HCT116 (cell line): Measurements from ENCODE around the gene SLCO1A2. TPM values are rescaled to one million over a fixed set of nuclear protein-coding genes. Genes with fewer than 3 reads are reported as not detected.

Source experiments
- ATAC-seq: fragments of 200-7000 bp; cut with Tn5 transposase; 2 replicates; pipeline ENCODE4 v1.9.1; 2020; ENCODE audit warnings: mild to moderate bottlenecking, moderate library complexity
- BruUV-seq: library from RNA; stranded (reverse); fragments of 400-500 nt; replicated peaks from 2 replicates; lab custom pipeline; 2021; lab: Mats Ljungman, UMichigan
- CTCF ChIA-PET: fragments of 300-600 bp; sonication (Branson Sonifier 250); formaldehyde crosslinking; loops from one replicate; lab custom pipeline; 2021; ENCODE audit warnings: antibody characterized with exemption; lab: Charles Lee
- POLR2A ChIA-PET: fragments of 300-600, 350-600 bp; sonication (Branson Sonifier 250); formaldehyde crosslinking; loops from one replicate; lab custom pipeline; 2021; ENCODE audit warnings: antibody characterized with exemption; lab: Charles Lee
- RAD21 ChIA-PET, 2 experiments: fragments of 300-600 bp; sonication (Branson Sonifier 250); formaldehyde crosslinking; loops; one replicate each; lab custom pipeline; 2023; ENCODE audit warnings: low total read pairs in 2 of 2; ENCODE audit not compliant: uncharacterized antibody in 2 of 2, unreplicated experiment in 2 of 2, low non-redundant PET in 1 of 2; lab: Charles Lee
- DNase-seq: peaks from one replicate; pipeline ENCODE4 v3.0.0-alpha.2; 2010; ENCODE audit warnings: low read depth, low spot score
- H2AFZ ChIP-seq: fragments of 200-600 bp; shearing (Covaris generic), sonication (generic); 2 replicates; pipeline ENCODE4 v1.6.1; 2017; ENCODE audit warnings: low read depth, mixed run types, mixed read lengths, antibody characterized with exemption, low read length; ENCODE audit not compliant: poor library complexity, severe bottlenecking
- H3K27ac ChIP-seq: 2 replicates; pipeline ENCODE4 v1.5.1; 2012; ENCODE audit warnings: low read depth, low read length
- H3K27me3 ChIP-seq: fragments of 200-600 bp; sonication (generic); 2 replicates; pipeline ENCODE4 v1.6.1; 2016; ENCODE audit warnings: mixed run types, low read length, mixed read lengths; ENCODE audit not compliant: insufficient read depth
- H3K36me3 ChIP-seq, 2 experiments: fragments of 200-500 bp in 1 of 2; fragments of 200-600 bp in 1 of 2; sonication (Bioruptor generic) in 1 of 2; sonication (generic) in 1 of 2; 2 replicates each; pipeline versions ENCODE4 v1.5.1 to v1.6.1; 2014 to 2016; ENCODE audit warnings: low read length in 2 of 2, inconsistent platforms in 1 of 2, mixed read lengths in 1 of 2, mixed run types in 1 of 2; ENCODE audit not compliant: insufficient read depth in 2 of 2, control insufficient read depth in 1 of 2
- H3K4me1 ChIP-seq, 2 experiments: fragments of 200-600 bp in 1 of 2; sonication (generic) in 1 of 2; 2 replicates each; pipeline versions ENCODE4 v1.5.1 to v1.6.1; 2012 to 2017; ENCODE audit warnings: low read length in 2 of 2, inconsistent platforms in 1 of 2, mild to moderate bottlenecking in 1 of 2, mixed read lengths in 1 of 2, mixed run types in 1 of 2, moderate library complexity in 1 of 2; ENCODE audit not compliant: insufficient read depth in 2 of 2, control insufficient read depth in 1 of 2
- H3K4me2 ChIP-seq: fragments of 200-600 bp; sonication (generic); 2 replicates; pipeline ENCODE4 v1.6.1; 2017; ENCODE audit warnings: mixed run types, low read length, mixed read lengths
- H3K4me3 ChIP-seq, 2 experiments: fragments of 200-600 bp in 1 of 2; sonication (generic) in 1 of 2; replicated peaks in 1 of 2; 2 replicates each; pipeline ENCODE4 v1.5.1; 2011 to 2016; ENCODE audit warnings: low read length in 2 of 2, control low read depth in 1 of 2, low read depth in 1 of 2, mild to moderate bottlenecking in 1 of 2, mixed read lengths in 1 of 2, mixed run types in 1 of 2
- H3K79me2 ChIP-seq: fragments of 200-600 bp; sonication (generic); 2 replicates; pipeline ENCODE4 v1.6.1; 2017; ENCODE audit warnings: mild to moderate bottlenecking, mixed run types, low read length, moderate library complexity, mixed read lengths; ENCODE audit not compliant: insufficient read depth
- H3K9ac ChIP-seq: fragments of 200-600 bp; sonication (generic); 2 replicates; pipeline ENCODE4 v1.6.1; 2016; ENCODE audit warnings: low read length, mixed read lengths
- H3K9me2 ChIP-seq: fragments of 200-600 bp; sonication (generic), shearing (Covaris generic); 2 replicates; pipeline ENCODE4 v1.6.1; 2017; ENCODE audit warnings: mixed run types, mild to moderate bottlenecking, moderate library complexity; ENCODE audit not compliant: insufficient read depth
- H3K9me3 ChIP-seq, 2 experiments: fragments of 200-500 bp in 1 of 2; fragments of 200-600 bp in 1 of 2; sonication (Bioruptor generic) in 1 of 2; sonication (generic) in 1 of 2; 2 replicates each; pipeline ENCODE4 v1.6.1; 2014 to 2017; ENCODE audit warnings: low read length in 2 of 2, mixed read lengths in 2 of 2, inconsistent platforms in 1 of 2, low read depth in 1 of 2, mild to moderate bottlenecking in 1 of 2, mixed run types in 1 of 2, moderate library complexity in 1 of 2; ENCODE audit not compliant: control insufficient read depth in 1 of 2, insufficient read depth in 1 of 2
- H4K20me1 ChIP-seq: fragments of 200-600 bp; sonication (generic), shearing (Covaris generic); 2 replicates; pipeline ENCODE4 v1.6.1; 2017; ENCODE audit warnings: mixed run types, mild to moderate bottlenecking, moderate library complexity; ENCODE audit not compliant: insufficient read depth
- CBX3 ChIP-seq: IDR thresholded peaks from 2 replicates; pipeline ENCODE4 v1.6.1; 2012; ENCODE audit warnings: low read depth
- EZH2 ChIP-seq: fragments of 200-600 bp; sonication (generic); IDR thresholded peaks from 2 replicates; pipeline ENCODE4 v1.6.1; 2017; ENCODE audit warnings: antibody characterized with exemption, mixed run types
- EZH2phosphoT487 ChIP-seq: fragments of 200-600 bp; IDR thresholded peaks from 2 replicates; pipeline ENCODE4 v1.6.1; 2018; ENCODE audit warnings: antibody characterized with exemption, borderline replicate concordance
- FOSL1 ChIP-seq: IDR thresholded peaks from 2 replicates; pipeline ENCODE4 v1.6.1; 2012; ENCODE audit warnings: low read depth
- POLR2A ChIP-seq: IDR thresholded peaks from 2 replicates; pipeline ENCODE4 v1.7.0; 2011; ENCODE audit warnings: borderline replicate concordance; ENCODE audit not compliant: insufficient read depth, insufficient read length; ENCODE audit errors: extremely low read depth
- POLR2AphosphoS5 ChIP-seq: IDR thresholded peaks from 2 replicates; pipeline ENCODE4 v1.6.1; 2011; ENCODE audit warnings: mild to moderate bottlenecking, low read depth, low read length, moderate library complexity
- TCF7L2 ChIP-seq: IDR thresholded peaks from 2 replicates; pipeline ENCODE4 v1.7.0; 2011; ENCODE audit warnings: borderline replicate concordance, inconsistent platforms; ENCODE audit not compliant: insufficient read depth, insufficient read length; ENCODE audit errors: extremely low read depth
- ZFX ChIP-seq: fragments of 450-650 bp; IDR thresholded peaks from 2 replicates; pipeline ENCODE4 v1.6.1; 2017
- intact Hi-C: fragments of 100-400 bp; cut with micrococcal nuclease; formaldehyde crosslinking; loops from 2 replicates; pipeline ENCODE4 v1.10.0; 2022
- total RNA-seq: library from RNA; stranded (reverse); gene quantifications from one replicate; pipeline ENCODE4 v1.2.1, GENCODE V29; 2021; ENCODE audit not compliant: unreplicated experiment
- TF ChIP-seq, protein P1 (sequence below): IDR thresholded peaks from 2 replicates; pipeline ENCODE4 v1.6.1; 2012
- TF ChIP-seq, protein P2 (sequence below), 3 experiments: fragments of 200-600 bp in 1 of 3; sonication (generic) in 1 of 3; IDR thresholded peaks in 2 of 3; conservative IDR thresholded peaks in 1 of 3; 2 replicates each; pipeline ENCODE4 v1.5.1; 2012 to 2017; ENCODE audit warnings: low read depth in 2 of 3, low read length in 2 of 3, antibody characterized with exemption in 1 of 3, borderline replicate concordance in 1 of 3, control low read depth in 1 of 3, mild to moderate bottlenecking in 1 of 3, mixed read lengths in 1 of 3, mixed run types in 1 of 3, moderate library complexity in 1 of 3; ENCODE audit not compliant: insufficient read depth in 1 of 3

SLCO1A2 gene
- total RNA-seq, 1 experiment from 2014 or later, result 0.49 TPM

DNA sequence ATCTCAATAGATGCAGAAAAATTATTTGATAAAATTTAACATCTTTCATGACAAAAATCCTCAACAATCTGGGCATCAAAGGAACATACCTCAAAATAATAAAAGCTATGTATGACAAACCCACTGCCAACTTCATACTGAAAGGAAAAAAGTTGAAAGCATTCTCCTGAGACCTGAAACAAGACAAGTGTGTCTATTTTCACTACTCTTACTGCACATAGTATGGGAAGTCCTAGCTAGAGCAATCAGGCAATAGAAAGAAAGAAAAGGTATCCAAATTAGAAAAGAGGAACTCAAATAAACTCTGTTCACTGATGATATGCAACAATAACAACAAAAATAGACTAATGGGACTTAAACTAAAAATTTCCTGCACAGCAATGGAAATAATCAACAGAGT is 113.6 kb downstream of the SLCO1A2 start (continued):
- TF ChIP-seq FOSL1 (no peak), EZH2 (no peak), TCF7L2 (no peak)
- TF ChIP-seq, protein P1, sequence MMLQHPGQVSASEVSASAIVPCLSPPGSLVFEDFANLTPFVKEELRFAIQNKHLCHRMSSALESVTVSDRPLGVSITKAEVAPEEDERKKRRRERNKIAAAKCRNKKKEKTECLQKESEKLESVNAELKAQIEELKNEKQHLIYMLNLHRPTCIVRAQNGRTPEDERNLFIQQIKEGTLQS, result no peak

DNA sequence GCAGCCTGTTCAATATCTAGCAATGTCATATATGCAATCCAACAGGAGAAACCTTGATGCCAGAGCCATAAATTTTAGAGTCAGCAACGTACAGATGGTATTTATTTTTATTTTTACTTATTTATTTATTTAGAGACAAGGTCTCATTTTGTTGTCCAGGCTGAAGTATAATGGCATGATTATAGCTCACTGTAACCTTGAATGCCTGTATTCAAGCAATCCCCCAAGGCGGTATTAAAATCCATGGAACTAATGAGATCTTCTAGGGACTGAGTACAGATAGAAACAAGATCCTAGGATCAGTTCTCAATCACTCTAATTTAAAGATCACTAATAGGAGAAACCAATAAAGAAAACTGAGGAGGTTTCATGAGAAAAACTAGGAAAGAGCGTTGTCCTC is 114.5 kb downstream of the SLCO1A2 start:
- Histone ChIP-seq H3K9me3 (no peaks in the 10 kb centered on the region), H2AFZ (no peak overlapping the region), H4K20me1 (no peaks in the 10 kb centered on the region), H3K9me2 (no peaks in the 10 kb centered on the region), H3K27me3 (no peaks in the 10 kb centered on the region), H3K27ac (no peak overlapping the region), H3K36me3 (no peaks in the 10 kb centered on the region), H3K79me2 (no peaks in the 10 kb centered on the region), H3K9ac (no peak overlapping the region), H3K4me2 (no peak overlapping the region), H3K4me1 (no peaks in the 10 kb centered on the region), H3K4me3 (no peak overlapping the region)
- intact Hi-C loops, result no loop called here
- BruUV-seq, result no TSS peak
- ChIA-PET RAD21 (no interaction called here), CTCF (no interaction called here), POLR2A (no interaction called here)
- DNase-seq, result no peak
- no peak for ATAC-seq
- TF ChIP-seq, protein P1, result no peak
- TF ChIP-seq POLR2AphosphoS5 (no peak), EZH2 (no peak), CBX3 (no peak), POLR2A (no peak), EZH2phosphoT487 (no peak), ZFX (no peak)
- TF ChIP-seq, protein P2, sequence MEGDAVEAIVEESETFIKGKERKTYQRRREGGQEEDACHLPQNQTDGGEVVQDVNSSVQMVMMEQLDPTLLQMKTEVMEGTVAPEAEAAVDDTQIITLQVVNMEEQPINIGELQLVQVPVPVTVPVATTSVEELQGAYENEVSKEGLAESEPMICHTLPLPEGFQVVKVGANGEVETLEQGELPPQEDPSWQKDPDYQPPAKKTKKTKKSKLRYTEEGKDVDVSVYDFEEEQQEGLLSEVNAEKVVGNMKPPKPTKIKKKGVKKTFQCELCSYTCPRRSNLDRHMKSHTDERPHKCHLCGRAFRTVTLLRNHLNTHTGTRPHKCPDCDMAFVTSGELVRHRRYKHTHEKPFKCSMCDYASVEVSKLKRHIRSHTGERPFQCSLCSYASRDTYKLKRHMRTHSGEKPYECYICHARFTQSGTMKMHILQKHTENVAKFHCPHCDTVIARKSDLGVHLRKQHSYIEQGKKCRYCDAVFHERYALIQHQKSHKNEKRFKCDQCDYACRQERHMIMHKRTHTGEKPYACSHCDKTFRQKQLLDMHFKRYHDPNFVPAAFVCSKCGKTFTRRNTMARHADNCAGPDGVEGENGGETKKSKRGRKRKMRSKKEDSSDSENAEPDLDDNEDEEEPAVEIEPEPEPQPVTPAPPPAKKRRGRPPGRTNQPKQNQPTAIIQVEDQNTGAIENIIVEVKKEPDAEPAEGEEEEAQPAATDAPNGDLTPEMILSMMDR (IDR thresholded peaks at IDR 0.05 in 2 of 3, conservative IDR thresholded peaks at IDR 0.05 in 1 of 3; ENCODE audit: borderline replicate concordance in 1 of 3, insufficient read depth in 1 of 3, low read depth in 2 of 3, low read length in 2 of 3), result no peak
